HUES48 (cell line): Measurements from ENCODE around the gene LOXL4.

Source experiments
- H3K27ac ChIP-seq: one replicate; pipeline ENCODE4 v1.7.0; 2013; ENCODE audit warnings: low read depth, low read length, inconsistent platforms
- H3K27me3 ChIP-seq: 2 replicates; pipeline ENCODE4 v1.6.1; 2013; ENCODE audit warnings: mild to moderate bottlenecking, low read length; ENCODE audit not compliant: control insufficient read depth, insufficient read depth
- H3K36me3 ChIP-seq: 2 replicates; pipeline ENCODE4 v1.6.1; 2013; ENCODE audit warnings: low read length; ENCODE audit not compliant: control insufficient read depth, insufficient read depth
- H3K4me1 ChIP-seq: 2 replicates; pipeline ENCODE4 v1.6.1; 2013; ENCODE audit warnings: mild to moderate bottlenecking, low read length; ENCODE audit not compliant: control insufficient read depth, insufficient read depth
- H3K4me3 ChIP-seq: 2 replicates; pipeline ENCODE4 v1.5.1; 2013; ENCODE audit warnings: mild to moderate bottlenecking, low read depth, low read length
- H3K9ac ChIP-seq: 2 replicates; pipeline ENCODE4 v1.6.1; 2013; ENCODE audit warnings: mild to moderate bottlenecking, low read depth, low read length, moderate library complexity
- H3K9me3 ChIP-seq: 2 replicates; pipeline ENCODE4 v1.6.1; 2013; ENCODE audit warnings: low read length; ENCODE audit not compliant: control insufficient read depth, insufficient read depth

The LOXL4 gene

GRCh38 chr10:98261436-98262277 is 6.3 kb downstream of the LOXL4 start:
- peaks cover 4% of the 10 kb centered on the region; the same call in 1 of the 2 replicates for H3K4me1 ChIP-seq
- H3K4me3 ChIP-seq = no peak overlapping the region
- no peak overlapping the region for H3K9ac ChIP-seq
- H3K27me3 ChIP-seq = no peaks in the 10 kb centered on the region; the same call in 1 of the 2 replicates
- no peaks in the 10 kb centered on the region for H3K36me3 ChIP-seq
- no peaks in the 10 kb centered on the region for H3K9me3 ChIP-seq
- no peak overlapping the region for H3K27ac ChIP-seq

- Histone ChIP-seq H3K9me3 (no peaks in the 10 kb centered on the region), H3K4me1 (peaks cover 4% of the 10 kb centered on the region; the same call in 1 of the 2 replicates), H3K27me3 (no peaks in the 10 kb centered on the region), H3K27ac (no peak overlapping the region), H3K36me3 (no peaks in the 10 kb centered on the region), H3K9ac (no peak overlapping the region), H3K4me3 (no peak overlapping the region)
These were observed 7.2 kb downstream of the LOXL4 start for GRCh38 chr10:98260752-98261151.

GRCh38 chr10:98260350-98260749 is 7.6 kb downstream of the LOXL4 start:
- Histone ChIP-seq H3K27me3 (no peaks in the 10 kb centered on the region), H3K4me1 (no peaks in the 10 kb centered on the region), H3K4me3 (no peak overlapping the region), H3K9me3 (no peaks in the 10 kb centered on the region), H3K27ac (no peak overlapping the region), H3K9ac (no peak overlapping the region), H3K36me3 (no peaks in the 10 kb centered on the region)

GRCh38 chr10:98259606-98260315 is 8.2 kb downstream of the LOXL4 start:
- H3K27ac ChIP-seq = no peak overlapping the region
- H3K9ac ChIP-seq = no peak overlapping the region
- no peaks in the 10 kb centered on the region for H3K36me3 ChIP-seq
- no peaks in the 10 kb centered on the region for H3K9me3 ChIP-seq
- no peak overlapping the region for H3K4me3 ChIP-seq
- H3K4me1 ChIP-seq = no peaks in the 10 kb centered on the region
- no peaks in the 10 kb centered on the region for H3K27me3 ChIP-seq

GRCh38 chr10:98258683-98259454 is 9.1 kb downstream of the LOXL4 start:
- Histone ChIP-seq H3K36me3 (no peaks in the 10 kb centered on the region), H3K9ac (no peak overlapping the region), H3K27ac (no peak overlapping the region), H3K9me3 (no peaks in the 10 kb centered on the region), H3K4me3 (no peak overlapping the region), H3K4me1 (no peaks in the 10 kb centered on the region), H3K27me3 (no peaks in the 10 kb centered on the region)

GRCh38 chr10:98257961-98258360 is 10.0 kb downstream of the LOXL4 start:
- Histone ChIP-seq H3K27ac (no peak overlapping the region), H3K9me3 (no peaks in the 10 kb centered on the region), H3K4me3 (no peak overlapping the region), H3K4me1 (no peaks in the 10 kb centered on the region), H3K36me3 (no peaks in the 10 kb centered on the region), H3K27me3 (no peaks in the 10 kb centered on the region), H3K9ac (no peak overlapping the region)

- Histone ChIP-seq H3K36me3 (no peaks in the 10 kb centered on the region), H3K9ac (no peak overlapping the region), H3K27ac (no peak overlapping the region), H3K9me3 (no peaks in the 10 kb centered on the region), H3K4me1 (no peaks in the 10 kb centered on the region; the same call in 1 of the 2 replicates), H3K4me3 (no peak overlapping the region), H3K27me3 (no peaks in the 10 kb centered on the region)
These were observed 10.8 kb downstream of the LOXL4 start for GRCh38 chr10:98257198-98257597.

GRCh38 chr10:98256692-98257091 is 11.3 kb downstream of the LOXL4 start:
- no peaks in the 10 kb centered on the region for H3K36me3 ChIP-seq
- H3K9ac ChIP-seq = no peak overlapping the region
- H3K9me3 ChIP-seq = no peaks in the 10 kb centered on the region
- H3K27ac ChIP-seq = no peak overlapping the region
- no peaks in the 10 kb centered on the region for H3K27me3 ChIP-seq
- peaks cover 4% of the 10 kb centered on the region; the same call in 1 of the 2 replicates for H3K4me1 ChIP-seq
- H3K4me3 ChIP-seq = no peak overlapping the region

GRCh38 chr10:98255146-98255877 is 12.7 kb downstream of the LOXL4 start:
- Histone ChIP-seq H3K27ac (no peak overlapping the region), H3K36me3 (no peaks in the 10 kb centered on the region), H3K9ac (no peak overlapping the region), H3K9me3 (no peaks in the 10 kb centered on the region), H3K4me3 (no peak overlapping the region), H3K27me3 (no peaks in the 10 kb centered on the region), H3K4me1 (peaks cover 6% of the 10 kb centered on the region; the same call in 1 of the 2 replicates)

- Histone ChIP-seq H3K9me3 (no peaks in the 10 kb centered on the region), H3K27ac (no peak overlapping the region), H3K4me1 (peaks cover 6% of the 10 kb centered on the region; the same call in 1 of the 2 replicates), H3K27me3 (no peaks in the 10 kb centered on the region), H3K36me3 (no peaks in the 10 kb centered on the region), H3K9ac (no peak overlapping the region), H3K4me3 (no peak overlapping the region)
These were observed 13.6 kb downstream of the LOXL4 start for GRCh38 chr10:98254234-98254974.
